DMS153 treated with DMSO at 0.1 percent for 48 hours (cell line): Measurements from ENCODE around the gene RABEP2.
"Not testable (repeated sequence)": the region's sequence is repeated elsewhere in the genome, so short reads cannot be mapped to it uniquely, and the experiment has no call there.

Experiments used
- DNase-seq: peaks from one replicate; lab custom pipeline; 2025; ENCODE audit not compliant: unreplicated experiment; lab: John Stamatoyannopoulos, UW

The RABEP2 gene, protein sequence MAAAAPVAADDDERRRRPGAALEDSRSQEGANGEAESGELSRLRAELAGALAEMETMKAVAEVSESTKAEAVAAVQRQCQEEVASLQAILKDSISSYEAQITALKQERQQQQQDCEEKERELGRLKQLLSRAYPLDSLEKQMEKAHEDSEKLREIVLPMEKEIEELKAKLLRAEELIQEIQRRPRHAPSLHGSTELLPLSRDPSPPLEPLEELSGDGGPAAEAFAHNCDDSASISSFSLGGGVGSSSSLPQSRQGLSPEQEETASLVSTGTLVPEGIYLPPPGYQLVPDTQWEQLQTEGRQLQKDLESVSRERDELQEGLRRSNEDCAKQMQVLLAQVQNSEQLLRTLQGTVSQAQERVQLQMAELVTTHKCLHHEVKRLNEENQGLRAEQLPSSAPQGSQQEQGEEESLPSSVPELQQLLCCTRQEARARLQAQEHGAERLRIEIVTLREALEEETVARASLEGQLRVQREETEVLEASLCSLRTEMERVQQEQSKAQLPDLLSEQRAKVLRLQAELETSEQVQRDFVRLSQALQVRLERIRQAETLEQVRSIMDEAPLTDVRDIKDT

DNA sequence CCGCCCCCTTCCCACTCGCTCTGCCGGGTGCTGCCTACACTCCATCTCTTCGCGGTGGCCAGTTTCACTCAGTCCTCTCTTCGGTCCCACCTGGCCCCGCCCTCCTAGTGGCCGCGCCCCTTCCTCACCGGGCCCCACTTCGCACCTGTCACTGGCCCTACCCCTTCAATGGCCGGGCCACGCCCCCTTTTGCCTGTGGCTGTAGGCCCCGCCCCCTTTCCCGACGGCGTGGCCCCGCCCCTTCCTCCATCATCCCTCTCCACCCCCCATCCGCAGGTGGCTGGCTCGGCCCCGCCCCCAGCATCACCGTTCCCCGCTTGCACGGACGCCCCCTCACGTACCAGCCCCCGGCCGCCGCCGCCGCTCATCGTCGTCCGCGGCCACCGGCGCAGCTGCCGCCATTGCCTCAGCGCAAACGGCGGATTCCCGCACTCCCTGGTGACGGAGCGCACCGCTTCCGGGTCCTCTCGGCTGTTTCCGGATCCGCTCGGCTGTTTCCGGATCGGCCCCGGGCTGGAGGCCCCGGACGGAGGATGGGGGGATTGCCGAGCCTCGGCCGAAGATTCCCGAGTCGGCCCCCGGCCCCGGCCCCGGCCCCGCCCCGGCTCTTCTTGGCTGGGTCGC lies at the start of gene RABEP2:
Gene RABEP2, minus strand, starts transcription at position 477 of the 624 bp plus-strand sequence. Its CDS starts 75 bp downstream, at position 402.
- DNase-seq: peak; percentile 96

DNA sequence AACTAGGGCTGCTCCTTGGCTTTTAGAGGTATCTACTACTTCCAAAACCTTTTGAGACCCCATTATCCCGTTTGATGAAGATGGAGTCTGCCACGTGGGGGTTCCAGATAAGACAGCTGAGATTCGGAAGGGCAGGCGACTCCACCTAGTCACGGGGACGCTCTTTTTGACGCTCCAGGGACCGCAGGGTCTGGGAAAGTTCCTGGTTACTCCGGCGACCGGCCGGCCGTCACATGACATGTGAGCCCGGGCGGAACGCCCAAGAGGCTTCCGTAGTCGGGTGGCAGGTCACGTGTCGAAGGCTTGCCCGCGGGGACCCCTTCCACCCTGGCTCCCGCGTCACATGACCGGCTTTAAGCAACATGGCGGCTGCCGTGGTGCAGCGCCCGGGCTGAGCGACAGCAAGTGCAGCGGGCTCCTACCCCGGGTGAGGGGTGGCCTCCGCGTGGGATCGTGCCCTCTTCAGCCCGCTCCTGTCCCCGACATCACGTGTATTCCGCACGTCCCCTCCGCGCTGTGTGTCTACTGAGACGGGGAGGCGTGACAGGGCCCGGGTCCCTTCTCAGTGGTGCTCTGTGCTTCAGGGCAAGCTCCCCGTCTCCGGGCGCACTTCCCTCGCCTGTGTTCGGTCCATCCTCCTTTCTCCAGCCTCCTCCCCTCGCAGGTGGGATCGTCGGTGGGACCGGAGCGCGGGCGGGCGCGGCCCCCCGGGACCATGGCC lies 49.6 kb upstream of the RABEP2 start, which contains the start of gene SPNS1:
Gene SPNS1, plus strand, starts transcription at position 342 of the 721 bp plus-strand sequence. Its CDS starts 374 bp downstream, at position 716.
- DNase-seq: peak; percentile 88

DNA sequence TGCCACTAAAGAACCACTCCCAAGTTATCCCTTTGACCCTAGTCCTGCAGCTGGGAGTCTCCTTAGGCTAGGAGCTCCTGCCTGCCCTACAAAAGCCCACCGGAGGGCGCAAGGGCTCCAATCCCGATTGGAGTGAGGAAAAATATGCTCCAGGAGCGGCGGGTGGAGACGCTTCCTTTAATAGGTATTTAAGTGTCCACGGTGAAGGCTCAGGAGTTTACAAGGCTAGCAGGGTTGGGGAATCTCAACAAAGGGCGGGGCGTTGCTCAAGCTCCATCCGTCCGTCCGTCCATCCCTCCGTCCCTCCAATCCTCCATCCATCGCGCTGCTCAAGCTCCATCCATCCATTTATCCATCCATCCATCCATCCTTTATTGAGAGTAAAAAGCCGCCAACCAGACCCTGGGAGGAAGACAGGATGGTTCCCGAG lies 49.0 kb upstream of the RABEP2 start:
- peak; percentile 5 for DNase-seq

DNA sequence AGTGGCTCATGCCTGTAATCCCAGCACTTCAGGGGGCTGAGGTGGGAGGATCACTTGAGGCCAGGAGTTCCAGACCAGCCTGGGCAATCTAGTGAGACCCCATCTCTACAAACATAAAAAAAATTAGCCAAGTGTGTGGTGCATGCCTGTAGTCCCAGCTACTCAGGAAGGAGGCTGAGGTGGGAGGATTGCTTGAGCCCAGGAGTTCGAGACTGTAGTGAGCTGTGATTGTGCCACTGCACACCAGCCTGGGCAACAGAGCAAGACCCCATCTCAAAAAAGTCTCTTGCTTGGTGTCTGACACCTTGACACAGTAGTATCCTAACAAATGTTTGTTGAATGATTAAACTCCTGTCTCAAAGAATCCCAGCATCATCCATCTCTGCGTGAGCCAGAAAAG lies 44.7 kb upstream of the RABEP2 start:
- DNase-seq: not testable (repeated sequence)

DNA sequence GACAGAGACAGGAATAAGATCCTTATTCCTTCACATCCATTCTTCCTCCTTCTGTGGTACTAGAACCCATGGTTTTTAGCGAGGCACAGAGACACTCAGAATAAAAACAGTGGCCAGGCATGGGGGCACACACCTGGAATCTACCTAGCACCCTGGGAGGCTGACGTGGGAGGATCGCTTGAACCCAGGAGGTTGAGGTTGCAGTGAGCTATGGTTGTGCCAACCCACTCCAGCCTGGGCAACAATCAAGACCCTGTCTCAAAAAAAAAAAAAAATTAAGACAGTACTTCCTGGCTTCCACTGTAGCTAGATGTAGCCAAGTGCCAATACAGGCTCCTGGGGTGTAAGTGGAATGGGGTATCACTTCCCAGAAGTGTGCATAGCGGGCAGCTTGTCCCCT lies 42.1 kb upstream of the RABEP2 start:
- DNase-seq: no peak

DNA sequence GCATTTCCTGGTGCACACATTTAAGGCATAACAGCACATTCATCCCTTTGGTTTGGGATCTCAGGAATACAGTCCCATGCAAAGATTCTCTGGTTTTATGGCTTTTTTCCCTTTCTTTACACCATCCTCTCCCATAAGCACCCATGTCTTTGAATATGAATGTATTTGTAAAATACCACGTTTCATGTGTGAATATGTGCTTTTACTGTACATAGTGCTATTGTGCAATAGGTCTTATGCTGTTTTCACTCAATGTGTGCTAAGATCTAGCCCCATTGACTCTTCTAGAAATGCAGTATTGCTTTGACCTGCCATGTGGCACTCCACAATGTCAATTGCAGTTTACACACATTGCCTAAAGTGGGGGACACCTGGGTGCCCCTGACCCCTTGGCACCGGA lies 39.5 kb upstream of the RABEP2 start:
- no peak for DNase-seq

DNA sequence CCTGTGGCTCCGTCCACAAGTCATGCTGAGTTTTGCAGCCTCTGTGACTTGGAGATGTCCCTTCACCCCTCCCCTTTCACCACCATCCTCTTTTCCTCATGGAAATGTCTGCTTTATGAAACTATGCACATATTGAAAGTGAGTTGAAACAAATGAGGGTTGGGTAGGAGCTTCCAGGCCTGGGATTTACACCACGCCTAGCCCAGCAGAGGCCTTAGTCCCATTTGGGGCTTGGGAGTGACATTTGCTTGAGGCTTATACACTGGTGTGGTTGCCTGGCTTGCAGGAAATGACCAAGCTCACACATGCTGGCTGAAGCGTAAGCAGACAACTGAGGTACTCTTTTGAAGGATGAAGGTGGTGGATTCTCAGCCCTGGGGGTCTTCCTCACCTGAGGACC lies 39.0 kb upstream of the RABEP2 start:
- DNase-seq: no peak

DNA sequence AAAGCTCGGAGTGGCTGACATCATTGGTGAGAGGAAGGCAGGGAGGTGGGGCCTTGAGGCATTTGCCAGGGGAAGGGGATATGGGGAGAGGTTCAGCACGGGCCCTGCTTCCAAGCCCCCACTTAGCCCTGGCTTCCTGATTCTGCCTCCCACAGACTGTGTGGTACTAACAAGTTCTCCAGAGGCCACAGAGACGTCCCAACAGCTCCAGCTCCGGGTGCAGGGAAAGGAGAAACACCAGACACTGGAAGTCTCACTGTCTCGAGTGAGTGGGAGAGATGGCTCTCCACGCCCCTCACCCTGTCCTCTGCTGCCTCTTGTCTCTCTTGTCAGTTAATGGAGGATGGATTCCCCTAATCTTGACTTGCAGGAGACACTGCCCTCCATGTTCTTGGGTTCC lies 33.8 kb upstream of the RABEP2 start:
- DNase-seq: no peak

DNA sequence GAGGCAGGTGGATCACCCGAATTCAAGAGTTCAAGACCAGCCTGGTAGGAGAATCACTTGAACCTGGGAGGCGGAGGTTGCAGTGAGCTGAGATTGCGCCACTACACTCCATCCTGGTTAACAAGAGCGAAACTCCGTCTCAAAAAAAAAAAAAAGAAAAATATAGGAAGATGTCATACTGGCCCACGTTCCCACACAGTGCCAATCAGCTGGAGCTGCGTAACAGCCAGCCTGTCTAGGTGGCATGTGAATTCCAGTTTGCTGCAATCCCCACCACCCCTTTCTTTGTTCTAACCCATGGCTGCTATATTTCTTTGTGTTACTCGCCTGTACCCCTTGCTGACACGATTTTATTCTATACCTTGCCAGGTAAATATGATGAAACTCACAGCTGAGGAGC lies 33.2 kb upstream of the RABEP2 start:
- no peak for DNase-seq

DNA sequence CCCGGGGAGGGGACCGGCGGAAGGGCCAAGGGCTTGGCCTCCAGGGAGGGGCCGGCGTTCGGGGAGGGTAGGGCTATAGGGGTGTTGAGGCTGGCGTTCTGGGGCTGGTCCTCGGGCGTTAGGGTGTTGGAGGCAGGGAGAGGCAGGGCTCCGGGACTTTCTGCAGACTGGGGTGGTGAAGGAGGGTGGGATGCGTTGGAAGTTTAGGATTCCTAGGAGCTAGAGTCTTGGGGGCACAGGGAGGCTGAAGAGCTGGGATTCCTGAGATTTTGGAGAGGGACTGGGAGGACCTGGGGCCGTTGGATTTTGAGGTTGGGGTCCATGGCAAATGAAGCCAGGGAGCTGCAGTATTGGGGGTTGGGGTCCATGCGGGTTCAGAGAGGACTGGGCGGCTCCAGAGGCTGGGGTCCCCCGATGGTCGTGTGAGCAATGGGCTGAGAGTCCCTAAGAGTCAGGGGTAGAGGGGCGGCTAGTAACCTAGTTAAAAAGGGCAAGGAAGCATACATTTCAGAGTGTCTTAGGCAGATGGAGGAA lies 26.4 kb upstream of the RABEP2 start:
- DNase-seq: no peak

DNA sequence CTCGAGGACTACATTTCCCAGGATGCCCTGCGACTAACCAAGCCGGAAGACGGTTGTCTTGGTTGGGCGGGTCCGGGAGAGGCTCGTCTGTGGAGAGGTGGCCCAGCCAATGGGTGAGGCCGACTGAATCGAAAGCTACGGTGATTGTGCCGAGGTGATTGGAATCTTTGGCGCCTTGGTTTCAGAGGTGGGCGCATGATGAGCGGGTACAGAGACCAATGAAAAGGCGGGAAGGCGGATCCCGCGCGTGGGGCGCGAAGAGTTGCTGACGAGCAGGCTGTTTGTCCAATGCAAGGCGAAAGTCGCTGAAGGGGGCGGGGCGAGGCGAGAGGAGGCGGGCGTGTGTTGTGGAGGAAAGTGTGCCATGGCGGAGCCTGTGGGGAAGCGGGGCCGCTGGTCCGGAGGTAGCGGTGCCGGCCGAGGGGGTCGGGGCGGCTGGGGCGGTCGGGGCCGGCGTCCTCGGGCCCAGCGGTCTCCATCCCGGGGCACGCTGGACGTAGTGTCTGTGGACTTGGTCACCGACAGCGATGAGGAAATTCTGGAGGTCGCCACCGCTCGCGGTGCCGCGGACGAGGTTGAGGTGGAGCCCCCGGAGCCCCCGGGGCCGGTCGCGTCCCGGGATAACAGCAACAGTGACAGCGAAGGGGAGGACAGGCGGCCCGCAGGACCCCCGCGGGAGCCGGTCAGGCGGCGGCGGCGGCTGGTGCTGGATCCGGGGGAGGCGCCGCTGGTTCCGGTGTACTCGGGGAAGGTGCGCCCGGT lies 25.8 kb upstream of the RABEP2 start, which contains the start of gene NFATC2IP:
Gene NFATC2IP, plus strand, starts transcription at position 290 of the 762 bp plus-strand sequence. Its CDS starts 75 bp downstream, at position 365.
- peak; percentile 99 for DNase-seq

DNA sequence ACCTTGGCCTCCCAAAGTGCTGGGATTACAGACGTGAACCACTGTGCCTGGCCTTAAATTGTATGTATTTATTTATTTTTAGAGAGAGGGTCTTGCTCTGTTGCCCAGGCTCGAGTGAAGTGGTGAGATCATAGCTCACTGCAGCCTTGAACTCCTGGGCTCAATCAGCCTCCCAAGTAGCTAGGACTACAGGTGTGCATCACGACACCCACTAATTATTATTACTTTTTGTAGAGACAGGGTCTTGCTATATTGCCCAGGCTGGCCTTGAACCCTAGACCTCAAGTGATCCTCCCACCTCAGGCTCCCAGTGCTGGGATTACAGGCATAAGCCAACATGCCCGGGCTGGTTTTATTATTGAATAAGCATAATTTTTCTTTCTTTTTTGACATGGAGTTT lies 21.6 kb upstream of the RABEP2 start:
- no peak for DNase-seq

DNA sequence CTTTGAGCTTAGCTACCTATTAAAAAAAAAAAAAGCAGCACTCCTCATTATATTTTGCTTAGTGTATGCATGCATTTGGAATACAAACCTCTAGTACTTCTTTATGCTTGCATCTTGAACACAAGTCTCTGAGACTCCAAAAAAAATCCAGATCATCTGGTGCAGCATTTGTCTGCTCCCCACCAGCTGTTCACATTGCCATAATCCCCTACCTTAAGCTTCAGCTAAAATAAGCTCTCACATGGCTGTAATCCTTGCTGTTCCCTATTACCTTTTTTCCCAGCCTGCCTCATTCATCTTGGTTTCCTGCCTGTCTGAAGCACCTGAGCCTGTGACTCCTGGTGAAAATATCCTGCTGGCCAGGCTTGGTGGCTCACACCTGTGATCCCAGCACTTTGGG lies 18.2 kb upstream of the RABEP2 start:
- no peak for DNase-seq

DNA sequence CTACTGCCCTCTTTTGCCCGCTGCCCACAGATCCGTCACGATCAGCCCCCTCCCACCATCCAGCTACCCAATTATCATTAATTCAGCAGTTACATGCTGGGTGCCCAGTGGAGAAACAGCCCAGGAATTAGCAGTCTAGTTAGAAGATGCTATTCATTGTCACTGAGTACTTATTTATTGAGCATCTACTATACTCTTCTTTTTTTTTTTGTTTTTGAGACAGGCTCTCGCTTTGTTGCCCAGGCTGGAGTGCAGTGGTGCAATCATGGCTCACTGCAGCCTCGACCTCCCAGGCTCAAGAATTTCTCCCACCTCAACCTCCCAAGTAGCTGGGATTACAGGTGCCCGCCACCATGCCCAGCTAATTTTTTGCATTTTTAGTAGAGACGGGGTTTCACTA lies 14.8 kb upstream of the RABEP2 start:
- DNase-seq: not testable (repeated sequence)

DNA sequence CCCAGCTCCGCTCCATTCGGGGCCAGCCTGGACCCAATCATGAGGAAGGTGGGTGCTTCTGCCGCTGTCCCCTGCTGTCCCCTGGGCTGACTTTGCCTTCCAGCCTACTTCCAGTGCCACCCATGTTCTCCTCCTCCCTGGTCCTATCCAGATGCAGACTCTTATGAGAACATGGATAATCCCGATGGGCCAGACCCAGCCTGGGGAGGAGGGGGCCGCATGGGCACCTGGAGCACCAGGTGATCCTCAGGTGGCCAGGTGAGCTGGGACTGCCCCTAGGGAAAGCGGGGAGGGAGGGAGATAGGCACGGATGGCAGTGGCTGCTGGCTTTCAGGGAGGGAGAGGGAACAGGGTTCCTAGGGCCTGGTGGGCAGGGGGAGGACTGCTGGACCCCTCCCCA lies 13.7 kb upstream of the RABEP2 start:
- DNase-seq: no peak

DNA sequence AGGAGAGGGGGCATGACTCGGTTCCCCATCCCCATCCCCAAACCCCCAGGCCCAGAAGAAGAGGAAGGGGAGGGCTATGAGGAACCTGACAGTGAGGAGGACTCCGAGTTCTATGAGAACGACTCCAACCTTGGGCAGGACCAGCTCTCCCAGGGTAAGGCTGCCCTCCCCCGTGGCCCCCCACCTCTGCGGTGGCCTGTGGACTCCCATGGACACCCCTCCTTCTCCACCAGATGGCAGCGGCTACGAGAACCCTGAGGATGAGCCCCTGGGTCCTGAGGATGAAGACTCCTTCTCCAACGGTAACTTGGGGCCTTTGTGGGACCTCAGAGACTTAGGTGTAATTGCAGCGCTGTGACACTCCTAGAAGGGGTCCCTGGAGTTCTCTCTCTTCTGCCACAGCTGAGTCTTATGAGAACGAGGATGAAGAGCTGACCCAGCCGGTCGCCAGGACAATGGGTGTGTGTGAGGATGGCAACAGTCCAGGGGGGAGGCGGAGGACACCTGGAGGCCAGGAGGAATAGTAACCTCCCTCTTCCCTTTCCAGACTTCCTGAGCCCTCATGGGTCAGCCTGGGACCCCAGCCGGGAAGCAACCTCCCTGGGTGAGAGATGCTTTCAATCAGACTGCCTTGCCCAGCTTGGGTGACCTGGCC lies 12.3 kb upstream of the RABEP2 start:
- DNase-seq: no peak

DNA sequence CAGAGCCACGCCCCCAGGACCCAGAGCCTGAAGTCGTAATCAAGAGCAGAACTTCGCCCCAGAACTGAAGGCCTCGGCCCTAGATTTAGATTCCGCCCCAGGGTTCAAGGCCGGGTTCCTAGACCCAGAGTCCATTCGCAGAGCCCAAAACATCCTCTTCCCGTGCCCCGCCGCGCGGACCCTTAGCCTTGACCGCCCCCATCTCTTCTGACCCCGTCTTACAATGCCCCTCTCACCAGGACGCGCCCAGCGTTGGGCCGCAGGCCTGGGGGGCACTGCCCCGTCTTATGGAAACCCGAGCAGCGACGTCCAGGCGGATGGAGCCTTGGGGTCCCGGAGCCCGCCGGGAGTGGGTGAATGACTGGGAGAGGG lies 11.7 kb upstream of the RABEP2 start:
- no peak for DNase-seq

DNA sequence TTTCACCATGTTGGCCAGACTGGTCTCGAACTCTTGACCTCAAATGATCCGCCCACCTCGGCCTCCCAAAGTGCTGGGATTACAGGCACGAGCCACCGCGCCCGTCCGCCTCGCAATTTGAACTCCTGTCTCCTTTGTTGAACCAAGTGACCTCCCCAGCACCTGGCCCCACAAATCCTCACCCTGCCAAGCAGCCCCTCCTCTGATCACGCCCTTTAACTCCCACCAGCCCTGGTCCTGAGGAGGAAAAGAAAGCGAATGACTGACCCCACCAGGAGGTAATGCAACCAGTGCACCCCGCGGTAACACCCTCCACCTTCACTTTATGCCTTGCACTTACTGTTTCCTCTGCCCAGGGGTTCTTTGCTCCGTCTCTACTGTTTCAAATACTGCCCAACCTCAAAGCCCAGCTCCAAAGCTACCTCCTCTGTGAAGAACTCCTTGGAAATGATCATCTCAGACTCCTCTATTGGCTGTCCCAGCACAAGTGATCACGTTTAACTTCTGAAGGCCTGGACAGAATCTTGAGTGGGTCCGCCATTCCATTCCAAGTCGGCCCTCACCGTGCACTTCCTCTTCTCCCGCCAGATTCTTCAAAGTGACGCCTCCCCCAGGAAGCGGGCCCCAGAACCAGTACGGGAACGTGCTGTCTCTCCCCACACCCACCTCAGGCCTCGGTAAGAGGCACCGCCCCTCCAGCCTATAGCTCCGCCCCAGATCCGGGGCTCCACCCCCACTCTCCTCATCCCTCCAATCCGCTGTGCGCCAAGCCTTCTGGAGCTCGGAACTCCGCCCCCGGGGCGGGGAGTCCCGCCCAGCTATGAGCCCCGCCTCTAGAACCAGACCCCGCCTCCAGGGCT lies 11.1 kb upstream of the RABEP2 start:
- peak; percentile 51 for DNase-seq

DNA sequence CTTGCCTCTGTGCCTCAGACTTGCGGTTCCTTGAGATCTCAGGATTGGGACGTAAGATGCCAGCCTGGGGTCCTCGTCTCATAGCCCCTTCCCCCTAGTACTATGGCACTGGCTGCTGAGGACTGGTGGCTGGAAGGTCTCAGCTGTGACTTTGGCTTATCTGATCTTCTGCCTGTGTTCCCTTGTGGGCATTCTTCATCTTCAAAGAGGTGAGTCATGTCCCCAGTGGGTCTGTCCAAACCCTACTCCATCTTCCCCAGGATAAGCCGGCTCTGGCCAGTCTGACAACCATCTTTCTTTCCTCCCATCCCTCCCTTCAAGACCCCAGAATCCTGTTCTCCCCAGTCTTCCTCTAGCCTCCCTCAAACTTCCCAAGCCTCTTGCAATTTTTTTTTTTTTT lies 10.3 kb upstream of the RABEP2 start:
- no peak for DNase-seq
